NCI-H1694 treated with DMSO at 0.1 percent for 48 hours (cell line): ENCODE measurements around the gene ZBTB24.

Experiments
- DNase-seq: peaks from one replicate; lab custom pipeline; 2025; lab: John Stamatoyannopoulos, UW

The ZBTB24 gene

GRCh38 chr6:109449795-109450673 lies 33.0 kb downstream of the ZBTB24 start:
- no peak for DNase-seq

DNA sequence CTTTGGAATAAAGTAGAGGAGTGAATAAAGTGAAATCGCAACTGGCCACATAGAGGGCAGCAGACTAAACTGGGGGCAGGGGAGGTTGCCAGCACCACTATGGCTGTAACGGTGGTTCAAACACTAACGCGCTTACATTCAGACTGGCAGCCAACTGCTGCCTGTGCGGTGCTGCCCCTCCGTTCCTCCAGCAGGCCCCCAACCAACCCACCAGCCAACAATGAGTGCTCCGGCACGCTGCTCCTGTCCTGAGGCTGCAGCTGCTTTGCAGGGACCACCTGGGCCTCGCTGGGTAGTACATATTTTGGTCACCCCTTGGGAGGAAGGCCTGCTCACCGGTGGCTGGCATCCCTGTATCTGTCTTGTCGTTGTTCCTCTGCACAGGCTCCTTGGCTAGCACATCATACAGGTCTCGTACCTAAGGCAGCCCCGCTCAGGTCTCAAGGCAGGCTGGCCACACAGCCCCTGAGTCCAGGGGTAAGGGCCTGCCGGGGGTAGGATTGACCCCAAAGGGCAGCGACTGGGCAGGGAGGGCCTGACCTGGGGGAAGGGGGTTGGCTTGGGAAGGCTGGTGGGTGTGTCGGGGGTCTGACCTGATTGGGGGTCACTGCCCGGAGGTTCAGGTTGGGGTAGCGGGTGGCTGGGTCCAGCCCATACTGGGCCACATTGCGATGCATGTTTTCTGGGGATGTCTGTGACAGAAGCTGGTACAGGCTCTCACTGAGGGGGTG lies 33.8 kb downstream of the ZBTB24 start:
- no peak for DNase-seq

DNA sequence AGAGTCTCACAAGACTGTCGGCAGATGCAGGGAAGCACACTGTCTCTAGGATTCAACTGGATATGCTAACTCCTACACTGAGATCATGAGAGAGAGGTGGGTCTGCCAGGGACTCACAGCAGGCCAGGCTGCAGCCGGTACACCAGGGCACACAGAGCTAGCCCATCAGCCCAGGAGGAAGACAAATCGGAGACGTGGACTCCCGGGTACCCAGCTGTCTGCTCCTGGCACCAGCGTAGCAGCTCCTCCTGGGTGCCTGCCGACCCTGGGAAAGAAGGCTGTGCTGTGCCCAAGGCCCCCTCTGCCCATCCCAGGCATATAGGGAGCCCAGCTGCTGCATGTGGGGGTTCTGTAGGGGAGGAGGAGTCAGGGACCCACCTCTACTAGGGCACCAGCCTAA lies 34.4 kb downstream of the ZBTB24 start:
- no peak for DNase-seq

- no peak for DNase-seq
Observed at GRCh38 chr6:109447878-109448555, 35.0 kb downstream of the ZBTB24 start.

DNA sequence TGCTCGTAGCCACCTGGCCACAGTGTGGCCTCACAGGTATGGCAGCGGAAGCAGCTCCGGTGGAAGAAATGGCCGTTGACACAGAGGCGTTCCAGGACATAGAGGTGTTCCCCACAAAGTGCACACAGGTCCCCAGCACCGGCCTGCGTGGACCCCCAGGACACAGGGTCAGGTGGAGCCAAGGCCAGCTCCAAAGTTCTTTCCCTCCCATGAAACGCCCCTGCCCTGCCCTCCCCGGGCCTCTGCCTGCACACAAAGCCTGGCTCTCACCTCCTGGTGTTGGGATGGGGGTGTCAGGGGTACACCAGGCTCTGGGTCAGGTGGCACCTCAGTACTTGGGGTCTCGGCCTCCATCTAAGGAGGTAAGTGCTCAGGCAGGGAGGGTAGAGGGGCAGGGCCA lies 35.9 kb downstream of the ZBTB24 start:
- no peak for DNase-seq

DNA sequence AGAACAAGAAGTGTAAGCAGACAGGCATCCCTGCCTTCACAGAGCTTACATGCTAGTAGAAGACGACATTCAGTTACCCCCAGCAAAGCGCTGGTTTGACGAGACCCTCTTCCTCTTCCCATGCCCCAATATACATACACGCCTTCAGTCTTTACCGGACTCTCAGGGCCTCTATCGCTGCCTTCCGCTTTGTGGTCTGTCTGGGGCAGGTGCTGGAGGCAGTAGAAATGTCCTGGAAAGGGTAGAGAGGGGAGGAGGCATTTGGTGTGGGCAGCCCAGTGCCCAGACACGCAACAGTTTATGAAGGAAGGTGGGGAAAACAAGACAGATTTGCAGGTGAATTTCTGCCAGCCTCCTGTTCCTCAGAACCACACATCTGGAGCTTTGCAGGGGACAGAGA lies 36.5 kb downstream of the ZBTB24 start:
- DNase-seq: no peak

GRCh38 chr6:109446072-109446471 lies 36.9 kb downstream of the ZBTB24 start:
- DNase-seq: no peak

- DNase-seq: no peak
Observed at GRCh38 chr6:109445382-109445781, 37.6 kb downstream of the ZBTB24 start.

GRCh38 chr6:109443425-109443950 lies 39.5 kb downstream of the ZBTB24 start:
- no peak for DNase-seq

DNA sequence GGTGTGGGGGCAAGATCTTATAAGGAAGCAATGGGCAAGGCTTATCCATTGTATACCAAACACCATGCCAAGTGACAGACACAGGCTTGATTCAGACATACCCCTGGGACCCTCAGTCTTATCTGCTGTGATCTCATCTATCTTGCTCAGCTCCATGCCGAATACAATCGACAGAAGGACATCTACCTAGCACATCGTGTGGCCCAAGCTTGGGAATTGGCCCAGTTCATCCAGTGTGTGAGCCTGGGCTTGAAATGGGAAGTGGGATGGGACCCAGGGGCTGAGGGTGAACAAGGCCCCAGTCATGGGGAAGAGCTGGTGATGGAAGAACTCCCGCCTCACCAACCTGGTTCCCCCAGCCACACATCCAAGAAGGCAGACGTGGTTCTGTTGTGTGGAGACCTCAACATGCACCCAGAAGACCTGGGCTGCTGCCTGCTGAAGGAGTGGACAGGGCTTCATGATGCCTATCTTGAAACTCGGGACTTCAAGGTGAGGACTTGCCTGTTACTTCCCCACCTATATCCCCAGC lies 40.6 kb downstream of the ZBTB24 start:
- DNase-seq: no peak

DNA sequence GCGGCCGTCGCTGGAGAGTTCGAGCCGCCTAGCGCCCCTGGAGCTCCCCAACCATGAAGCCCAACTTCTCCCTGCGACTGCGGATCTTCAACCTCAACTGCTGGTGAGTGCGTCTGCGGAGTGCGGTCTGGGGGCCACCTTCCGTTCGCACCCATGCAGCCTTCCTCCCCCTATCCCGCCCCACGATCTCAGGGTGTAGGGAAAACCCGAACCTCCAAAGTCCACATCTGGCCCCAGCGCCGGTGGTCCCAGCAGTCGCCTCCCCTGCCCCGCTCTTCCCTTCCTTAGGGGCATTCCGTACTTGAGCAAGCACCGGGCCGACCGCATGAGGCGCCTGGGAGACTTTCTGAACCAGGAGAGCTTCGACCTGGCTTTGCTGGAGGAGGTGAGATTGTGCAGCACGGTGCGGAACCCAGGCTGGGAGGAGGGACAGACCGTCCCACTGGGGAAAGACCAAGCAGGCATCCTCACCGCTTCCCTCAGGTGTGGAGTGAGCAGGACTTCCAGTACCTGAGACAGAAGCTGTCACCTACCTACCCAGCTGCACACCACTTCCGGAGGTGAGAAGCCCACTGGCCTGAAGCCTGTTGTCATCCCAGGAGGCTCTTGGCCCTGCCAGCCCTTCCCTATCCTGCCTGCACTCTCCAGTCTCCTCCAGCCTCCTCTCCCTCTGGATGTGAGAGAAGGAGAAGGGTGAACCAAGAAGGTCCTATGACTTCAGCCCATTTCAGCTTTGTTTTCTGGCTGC lies 41.8 kb downstream of the ZBTB24 start:
- no peak for DNase-seq

DNA sequence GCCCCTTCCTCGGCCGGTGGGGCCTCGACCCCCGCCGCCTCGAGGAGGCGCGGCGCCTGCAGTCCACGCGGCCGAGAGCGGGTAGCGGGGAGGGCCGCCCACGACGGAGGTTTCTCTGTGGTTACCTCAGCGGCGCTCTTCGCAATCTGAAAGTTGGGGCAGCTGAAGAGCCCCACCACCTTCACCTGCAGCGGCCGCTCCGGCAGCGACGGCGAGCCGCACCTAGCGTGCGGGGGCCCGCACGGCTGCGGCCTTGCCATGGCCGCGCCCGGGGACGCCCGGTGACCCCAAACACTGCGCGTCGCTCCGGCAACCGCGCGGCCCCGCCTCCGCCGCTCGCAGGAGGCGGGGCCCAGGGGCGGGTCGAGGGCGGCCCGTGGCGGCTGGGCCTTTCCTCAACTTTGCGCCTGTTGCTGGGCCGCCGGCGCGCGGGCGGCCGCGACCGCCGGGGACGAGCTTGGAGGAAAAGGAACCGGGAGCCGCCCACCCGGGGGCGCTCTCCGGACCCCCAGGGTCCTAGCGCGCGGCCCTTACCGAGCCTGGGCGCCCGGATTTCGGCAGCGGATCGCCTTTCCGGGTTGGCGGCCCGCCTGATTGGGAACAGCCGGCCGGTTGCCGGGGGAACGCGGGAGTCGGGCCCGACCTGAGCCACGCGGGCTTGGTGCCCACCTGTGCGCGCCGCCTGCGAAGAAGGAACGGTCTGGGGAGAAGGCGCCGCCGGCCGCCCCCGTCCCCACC lies 42.5 kb downstream of the ZBTB24 start, which contains the start of the genes PPIL6 and SMPD2:
TSS of gene PPIL6 (minus strand) at position 298 of the 738 bp plus-strand sequence. CDS start at position 260, 38 bp downstream.
TSS of gene SMPD2 (plus strand) at position 394 of the 738 bp plus-strand sequence. CDS start 398 bp downstream, outside the sequence.
- DNase-seq: peak; percentile 49

GRCh38 chr6:109436041-109436440 lies 47.0 kb downstream of the ZBTB24 start:
- DNase-seq: no peak

GRCh38 chr6:109434456-109434855 lies 48.6 kb downstream of the ZBTB24 start:
- no peak for DNase-seq

DNA sequence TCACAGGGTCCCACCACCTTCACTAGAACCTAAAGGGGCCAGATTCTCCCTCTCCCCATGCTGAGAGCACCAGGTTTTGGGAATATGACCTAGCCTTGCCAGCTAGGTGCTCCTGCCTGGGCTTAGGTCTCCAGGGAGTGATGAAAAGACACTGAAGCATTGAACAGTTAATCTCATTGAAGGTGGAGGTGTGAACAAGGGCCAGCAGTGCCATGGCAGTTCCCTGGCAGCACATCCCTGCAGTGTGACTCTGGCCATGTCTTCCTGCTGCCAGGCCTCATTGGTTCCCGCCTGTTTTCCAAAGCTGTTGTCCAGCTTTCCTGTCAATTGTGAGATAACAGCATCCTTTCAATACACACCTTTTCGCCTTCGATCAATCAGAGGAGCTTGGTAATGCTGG lies 53.5 kb downstream of the ZBTB24 start:
- no peak for DNase-seq

DNA sequence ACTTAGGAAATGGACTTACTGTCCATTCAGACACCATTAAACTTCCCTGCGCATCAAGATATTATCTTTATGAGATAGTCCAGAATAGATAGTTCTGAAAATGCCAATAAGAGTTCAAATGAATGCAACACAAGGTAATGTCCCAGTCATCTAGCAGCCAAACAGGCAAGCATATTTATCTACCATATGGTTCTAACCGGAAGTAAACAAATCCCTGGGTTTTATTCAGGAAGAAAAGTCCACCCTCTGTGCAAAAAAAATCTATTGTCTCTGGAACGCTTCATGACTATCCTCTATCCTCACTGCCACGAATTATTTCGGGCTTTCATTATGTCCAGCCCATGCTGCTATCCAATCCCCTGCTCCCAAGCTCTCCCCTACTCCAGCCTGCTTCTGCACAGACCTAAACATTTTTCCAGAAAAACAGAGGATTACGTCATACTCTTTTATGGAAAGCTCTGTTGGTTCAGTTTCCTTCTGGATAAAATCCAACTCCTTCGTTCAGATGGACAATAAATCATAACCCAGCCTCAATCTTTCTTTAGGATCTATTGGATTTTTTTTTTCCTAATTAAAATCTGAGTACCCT lies 54.0 kb downstream of the ZBTB24 start:
- no peak for DNase-seq

DNA sequence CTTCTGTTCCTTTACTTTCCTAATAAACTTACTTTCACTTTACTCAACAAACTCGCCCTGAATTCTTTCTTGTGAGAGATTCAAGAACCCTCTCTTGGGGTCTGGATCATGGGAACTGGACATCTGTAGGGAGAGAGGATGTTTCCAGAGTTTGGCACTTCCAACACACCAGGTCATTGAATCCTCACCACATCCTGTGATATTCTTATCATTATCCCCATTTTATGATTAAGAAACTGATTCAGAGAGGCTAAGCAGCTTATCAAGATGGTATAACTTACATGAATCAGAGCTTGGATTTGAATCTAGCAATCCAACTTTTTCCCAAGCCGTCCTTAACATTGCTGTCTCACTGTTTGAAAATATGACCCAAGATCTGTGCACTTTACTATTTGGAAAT lies 58.1 kb downstream of the ZBTB24 start:
- DNase-seq: no peak

DNA sequence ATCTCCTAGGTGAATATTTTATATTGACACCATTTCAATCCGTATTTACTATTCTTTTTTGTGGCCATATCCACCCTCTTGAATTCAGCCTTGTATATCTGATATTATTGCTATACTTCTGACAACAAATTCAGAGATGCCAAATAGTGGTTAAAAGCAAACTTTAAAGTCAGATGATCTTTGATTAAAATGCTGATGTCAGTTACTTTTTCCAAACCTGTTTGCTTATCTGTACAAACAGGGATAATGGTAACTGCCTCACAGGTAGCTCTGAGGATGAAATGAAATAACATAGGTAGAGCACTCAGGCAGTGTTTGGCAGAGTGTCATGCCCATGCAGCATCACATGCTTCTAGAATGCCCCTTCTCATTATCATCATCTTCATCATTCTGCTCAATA lies 61.8 kb downstream of the ZBTB24 start:
- no peak for DNase-seq

DNA sequence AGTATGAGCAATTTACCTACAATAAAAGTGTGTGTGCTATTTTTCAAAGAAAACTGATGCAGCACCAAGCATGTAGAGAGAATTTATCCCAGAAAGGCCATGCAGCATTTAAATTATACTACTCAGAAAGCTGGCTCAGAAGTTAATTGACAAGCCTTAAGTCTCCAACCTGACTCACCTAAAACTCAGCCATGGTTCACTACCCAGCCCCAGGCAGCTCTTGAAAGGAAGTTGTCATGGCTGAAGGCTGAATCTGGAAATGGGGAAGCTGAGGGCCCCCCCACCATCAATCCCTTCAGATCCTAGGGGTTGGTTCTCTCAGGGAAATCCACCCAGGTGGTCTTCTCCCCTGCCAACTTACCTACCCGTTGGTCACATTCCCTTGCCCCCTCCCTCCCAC lies 62.3 kb downstream of the ZBTB24 start:
- no peak for DNase-seq

DNA sequence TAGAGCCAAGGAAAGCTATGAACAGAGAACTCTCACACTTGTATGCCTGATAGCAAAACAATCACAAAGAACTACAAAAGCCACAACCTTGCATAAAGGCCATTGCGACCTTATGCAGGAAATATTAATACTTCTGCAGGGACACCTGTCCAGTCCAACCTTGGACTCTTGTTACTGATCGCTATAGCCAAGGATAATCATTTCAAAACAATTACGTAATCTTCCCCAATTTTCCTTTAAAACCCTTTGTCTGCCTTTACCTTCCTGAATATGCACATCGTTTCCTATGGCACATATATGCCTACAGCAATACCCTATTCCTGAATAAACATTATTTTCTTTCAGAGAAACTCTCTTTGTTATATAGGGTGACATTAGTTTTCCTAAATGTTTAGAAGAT lies 65.4 kb downstream of the ZBTB24 start:
- DNase-seq: no peak
